GM23338 (cell line): ENCODE measurements around the gene RNF186. TPM values are rescaled to one million over a fixed set of nuclear protein-coding genes. Genes with fewer than 3 reads are reported as not detected.

Experiments used
- ATAC-seq: fragments of 200-7000 bp; cut with Tn5 transposase; 3 replicates; pipeline ENCODE4 v1.9.1; 2020
- DNase-seq: peaks from one replicate; pipeline ENCODE4 v3.0.0-alpha.2; 2015; ENCODE audit warnings: low spot score
- H2AFZ ChIP-seq: fragments of 200-600 bp; sonication (generic); 2 replicates; pipeline ENCODE4 v1.8.0; 2016; ENCODE audit warnings: antibody characterized with exemption, mild to moderate bottlenecking, moderate library complexity
- H3F3A ChIP-seq: fragments of 200-600 bp; sonication (generic); replicated peaks from 2 replicates; pipeline ENCODE4 v1.8.0; 2017; ENCODE audit warnings: antibody characterized with exemption, mixed run types, low read depth
- H3K27ac ChIP-seq: fragments of 200-600 bp; sonication (generic); 2 replicates; pipeline ENCODE4 v1.6.1; 2016; ENCODE audit warnings: low read depth
- H3K27me3 ChIP-seq: fragments of 200-600 bp; sonication (generic); 2 replicates; pipeline ENCODE4 v1.8.0; 2016; ENCODE audit warnings: mild to moderate bottlenecking, mixed run types, moderate library complexity; ENCODE audit not compliant: insufficient read depth
- H3K36me3 ChIP-seq: fragments of 200-600 bp; sonication (generic); 2 replicates; pipeline ENCODE4 v1.8.0; 2016; ENCODE audit warnings: mild to moderate bottlenecking; ENCODE audit not compliant: insufficient read depth
- H3K4me1 ChIP-seq: fragments of 200-600 bp; sonication (generic); 2 replicates; pipeline ENCODE4 v1.8.0; 2016; ENCODE audit warnings: mild to moderate bottlenecking, moderate library complexity; ENCODE audit not compliant: insufficient read depth
- H3K4me2 ChIP-seq: fragments of 200-600 bp; sonication (generic); 2 replicates; pipeline ENCODE4 v1.7.1; 2017; ENCODE audit warnings: mixed run types
- H3K4me3 ChIP-seq: fragments of 200-600 bp; sonication (generic); 2 replicates; pipeline ENCODE4 v1.6.1; 2016; ENCODE audit warnings: mixed run types
- H3K79me2 ChIP-seq: fragments of 200-600 bp; sonication (generic); replicated peaks from 2 replicates; pipeline ENCODE4 v1.8.0; 2017; ENCODE audit warnings: mild to moderate bottlenecking; ENCODE audit not compliant: insufficient read depth
- H3K9me2 ChIP-seq: fragments of 200-600 bp; sonication (generic); 2 replicates; pipeline ENCODE4 v1.8.0; 2017; ENCODE audit not compliant: insufficient read depth
- H4K20me1 ChIP-seq: fragments of 200-600 bp; sonication (generic); replicated peaks from 2 replicates; pipeline ENCODE4 v1.8.0; 2017; ENCODE audit warnings: mild to moderate bottlenecking; ENCODE audit not compliant: insufficient read depth
- H3K27ac Mint-ChIP-seq: 2 replicates; pipeline ENCODE4 v1.8.0; 2020; ENCODE audit warnings: inconsistent platforms, mild to moderate bottlenecking, moderate library complexity, mixed read lengths
- H3K27me3 Mint-ChIP-seq: 3 replicates; pipeline ENCODE4 v1.8.0; 2022; ENCODE audit warnings: low read depth, mild to moderate bottlenecking, moderate library complexity, mixed read lengths, inconsistent platforms; ENCODE audit not compliant: insufficient read depth, poor library complexity
- H3K36me3 Mint-ChIP-seq: 3 replicates; pipeline ENCODE4 v1.8.0; 2021; ENCODE audit warnings: low read depth, mild to moderate bottlenecking, inconsistent platforms, moderate library complexity, mixed read lengths
- H3K4me1 Mint-ChIP-seq: 3 replicates; pipeline ENCODE4 v1.8.0; 2020; ENCODE audit warnings: mild to moderate bottlenecking, inconsistent platforms, mixed read lengths
- H3K4me3 Mint-ChIP-seq: 3 replicates; pipeline ENCODE4 v1.8.0; 2021; ENCODE audit warnings: moderate library complexity, mild to moderate bottlenecking, inconsistent platforms, mixed read lengths
- H3K9me3 Mint-ChIP-seq: 3 replicates; pipeline ENCODE4 v1.8.0; 2020; ENCODE audit warnings: moderate library complexity, mild to moderate bottlenecking, inconsistent platforms, mixed read lengths
- CREB1 ChIP-seq: fragments of 250-450 bp; sonication (Bioruptor Pico); IDR thresholded peaks from 2 replicates; pipeline ENCODE4 v1.5.0; 2020; ENCODE audit warnings: low read depth, mild to moderate bottlenecking, moderate library complexity
- EZH2phosphoT487 ChIP-seq: fragments of 200-600 bp; sonication (generic); IDR thresholded peaks from one replicate; pipeline ENCODE4 v1.8.1; 2018; ENCODE audit warnings: antibody characterized with exemption; ENCODE audit not compliant: unreplicated experiment
- JUNB ChIP-seq: IDR thresholded peaks from one replicate; pipeline ENCODE4 v1.6.1; 2016; ENCODE audit warnings: antibody characterized with exemption; ENCODE audit not compliant: unreplicated experiment
- NANOG ChIP-seq: IDR thresholded peaks from 2 replicates; pipeline ENCODE4 v1.6.1; 2016; ENCODE audit warnings: antibody characterized with exemption, borderline replicate concordance
- POLR2AphosphoS5 ChIP-seq: IDR thresholded peaks from 2 replicates; pipeline ENCODE4 v1.6.1; 2016; ENCODE audit warnings: antibody characterized with exemption, low read depth
- STAT1 ChIP-seq: IDR thresholded peaks from one replicate; pipeline ENCODE4 v1.6.1; 2016; ENCODE audit warnings: antibody characterized with exemption; ENCODE audit not compliant: unreplicated experiment
- ZNF114 ChIP-seq: fragments of 250-450 bp; sonication (Bioruptor Pico); IDR thresholded peaks from 2 replicates; pipeline ENCODE4 v1.5.0; 2020; ENCODE audit warnings: mild to moderate bottlenecking, moderate library complexity
- ZNF331 ChIP-seq: fragments of 250-450 bp; sonication (Bioruptor Pico); IDR thresholded peaks from 2 replicates; pipeline ENCODE4 v1.5.0; 2020; ENCODE audit warnings: low read depth, mild to moderate bottlenecking, moderate library complexity
- polyA plus RNA-seq: library from polyadenylated mRNA; unstranded; fragments of >200 nt; fragmentation: Nextera tagmentation; extraction: Ambion mirVana; gene quantifications from 2 replicates; pipeline ENCODE4 v1.2.1, GENCODE V29; 2016
- total RNA-seq: library from RNA; depleted of rRNA; stranded (reverse); fragments of >200 nt; shearing (Covaris generic); gene quantifications from 2 replicates; pipeline ENCODE4 v1.2.3, GENCODE V29; 2014
- TF ChIP-seq, protein P1 (sequence below): fragments of 250-450 bp; sonication (Bioruptor Pico); IDR thresholded peaks from 2 replicates; pipeline ENCODE4 v1.5.0; 2020; ENCODE audit warnings: mild to moderate bottlenecking, moderate library complexity
- TF ChIP-seq, protein P2 (sequence below): IDR thresholded peaks from 2 replicates; pipeline ENCODE4 v1.6.1; 2016; ENCODE audit warnings: antibody characterized with exemption
- TF ChIP-seq, protein P3 (sequence below), 2 experiments: fragments of 200-600 bp in 1 of 2; sonication (generic) in 1 of 2; conservative IDR thresholded peaks; 2 replicates each; pipeline versions ENCODE4 v1.5.1 to v1.6.1; 2016 to 2017; ENCODE audit warnings: antibody characterized with exemption in 2 of 2, low read depth in 2 of 2, mild to moderate bottlenecking in 2 of 2, moderate library complexity in 1 of 2
- TF ChIP-seq, protein P4 (sequence below): IDR thresholded peaks from one replicate; pipeline ENCODE4 v1.6.1; 2018; ENCODE audit warnings: antibody characterized with exemption; ENCODE audit not compliant: unreplicated experiment

The RNF186 gene
- total and polyA plus RNA-seq, 2 experiments from 2014 or later: not detected

DNA sequence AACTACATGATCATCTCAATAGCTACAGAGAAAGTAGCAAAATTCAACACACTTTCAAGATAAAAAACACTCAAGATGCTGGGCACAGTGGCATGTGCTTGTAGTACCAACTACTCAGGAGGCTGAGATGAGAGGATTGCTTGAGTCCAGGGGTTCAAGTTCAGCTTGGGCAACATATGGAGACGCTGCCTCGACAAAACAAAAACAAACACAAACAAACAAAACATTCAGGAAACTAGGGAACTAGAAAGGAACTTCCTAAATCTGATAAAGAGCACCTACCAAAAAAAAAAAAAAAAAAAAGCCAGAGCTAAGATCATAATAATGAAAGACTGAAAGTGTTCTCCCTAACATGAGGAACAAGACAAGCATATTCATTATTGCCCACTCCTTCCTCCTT, 22.8 kb upstream of the RNF186 start:
- Histone ChIP-seq H3K27ac (no peak overlapping the region), H3K4me3 (no peak overlapping the region), H3K4me1 (no peaks in the 10 kb centered on the region), H3K9me2 (no peaks in the 10 kb centered on the region), H3K36me3 (no peaks in the 10 kb centered on the region), H3K79me2 (no peaks in the 10 kb centered on the region), H3F3A (no peaks in the 10 kb centered on the region), H4K20me1 (no peaks in the 10 kb centered on the region), H2AFZ (no peak overlapping the region), H3K27me3 (no peaks in the 10 kb centered on the region), H3K4me2 (no peak overlapping the region)
- H3K27ac Mint-ChIP-seq: no peak overlapping the region
- no peak overlapping the region for H3K4me3 Mint-ChIP-seq
- no peaks in the 10 kb centered on the region for H3K4me1 Mint-ChIP-seq
- DNase-seq (no peak), ATAC-seq (no peak)
- no peaks in the 10 kb centered on the region for H3K36me3 Mint-ChIP-seq
- H3K9me3 Mint-ChIP-seq: no peaks in the 10 kb centered on the region
- no peaks in the 10 kb centered on the region for H3K27me3 Mint-ChIP-seq
- TF ChIP-seq ZNF331 (CRISPR knock-in tag) (no peak), CREB1 (CRISPR knock-in tag) (no peak), ZNF114 (CRISPR knock-in tag) (no peak), POLR2AphosphoS5 (no peak), JUNB (no peak), NANOG (no peak), EZH2phosphoT487 (no peak), STAT1 (no peak)
- TF ChIP-seq, protein P1, sequence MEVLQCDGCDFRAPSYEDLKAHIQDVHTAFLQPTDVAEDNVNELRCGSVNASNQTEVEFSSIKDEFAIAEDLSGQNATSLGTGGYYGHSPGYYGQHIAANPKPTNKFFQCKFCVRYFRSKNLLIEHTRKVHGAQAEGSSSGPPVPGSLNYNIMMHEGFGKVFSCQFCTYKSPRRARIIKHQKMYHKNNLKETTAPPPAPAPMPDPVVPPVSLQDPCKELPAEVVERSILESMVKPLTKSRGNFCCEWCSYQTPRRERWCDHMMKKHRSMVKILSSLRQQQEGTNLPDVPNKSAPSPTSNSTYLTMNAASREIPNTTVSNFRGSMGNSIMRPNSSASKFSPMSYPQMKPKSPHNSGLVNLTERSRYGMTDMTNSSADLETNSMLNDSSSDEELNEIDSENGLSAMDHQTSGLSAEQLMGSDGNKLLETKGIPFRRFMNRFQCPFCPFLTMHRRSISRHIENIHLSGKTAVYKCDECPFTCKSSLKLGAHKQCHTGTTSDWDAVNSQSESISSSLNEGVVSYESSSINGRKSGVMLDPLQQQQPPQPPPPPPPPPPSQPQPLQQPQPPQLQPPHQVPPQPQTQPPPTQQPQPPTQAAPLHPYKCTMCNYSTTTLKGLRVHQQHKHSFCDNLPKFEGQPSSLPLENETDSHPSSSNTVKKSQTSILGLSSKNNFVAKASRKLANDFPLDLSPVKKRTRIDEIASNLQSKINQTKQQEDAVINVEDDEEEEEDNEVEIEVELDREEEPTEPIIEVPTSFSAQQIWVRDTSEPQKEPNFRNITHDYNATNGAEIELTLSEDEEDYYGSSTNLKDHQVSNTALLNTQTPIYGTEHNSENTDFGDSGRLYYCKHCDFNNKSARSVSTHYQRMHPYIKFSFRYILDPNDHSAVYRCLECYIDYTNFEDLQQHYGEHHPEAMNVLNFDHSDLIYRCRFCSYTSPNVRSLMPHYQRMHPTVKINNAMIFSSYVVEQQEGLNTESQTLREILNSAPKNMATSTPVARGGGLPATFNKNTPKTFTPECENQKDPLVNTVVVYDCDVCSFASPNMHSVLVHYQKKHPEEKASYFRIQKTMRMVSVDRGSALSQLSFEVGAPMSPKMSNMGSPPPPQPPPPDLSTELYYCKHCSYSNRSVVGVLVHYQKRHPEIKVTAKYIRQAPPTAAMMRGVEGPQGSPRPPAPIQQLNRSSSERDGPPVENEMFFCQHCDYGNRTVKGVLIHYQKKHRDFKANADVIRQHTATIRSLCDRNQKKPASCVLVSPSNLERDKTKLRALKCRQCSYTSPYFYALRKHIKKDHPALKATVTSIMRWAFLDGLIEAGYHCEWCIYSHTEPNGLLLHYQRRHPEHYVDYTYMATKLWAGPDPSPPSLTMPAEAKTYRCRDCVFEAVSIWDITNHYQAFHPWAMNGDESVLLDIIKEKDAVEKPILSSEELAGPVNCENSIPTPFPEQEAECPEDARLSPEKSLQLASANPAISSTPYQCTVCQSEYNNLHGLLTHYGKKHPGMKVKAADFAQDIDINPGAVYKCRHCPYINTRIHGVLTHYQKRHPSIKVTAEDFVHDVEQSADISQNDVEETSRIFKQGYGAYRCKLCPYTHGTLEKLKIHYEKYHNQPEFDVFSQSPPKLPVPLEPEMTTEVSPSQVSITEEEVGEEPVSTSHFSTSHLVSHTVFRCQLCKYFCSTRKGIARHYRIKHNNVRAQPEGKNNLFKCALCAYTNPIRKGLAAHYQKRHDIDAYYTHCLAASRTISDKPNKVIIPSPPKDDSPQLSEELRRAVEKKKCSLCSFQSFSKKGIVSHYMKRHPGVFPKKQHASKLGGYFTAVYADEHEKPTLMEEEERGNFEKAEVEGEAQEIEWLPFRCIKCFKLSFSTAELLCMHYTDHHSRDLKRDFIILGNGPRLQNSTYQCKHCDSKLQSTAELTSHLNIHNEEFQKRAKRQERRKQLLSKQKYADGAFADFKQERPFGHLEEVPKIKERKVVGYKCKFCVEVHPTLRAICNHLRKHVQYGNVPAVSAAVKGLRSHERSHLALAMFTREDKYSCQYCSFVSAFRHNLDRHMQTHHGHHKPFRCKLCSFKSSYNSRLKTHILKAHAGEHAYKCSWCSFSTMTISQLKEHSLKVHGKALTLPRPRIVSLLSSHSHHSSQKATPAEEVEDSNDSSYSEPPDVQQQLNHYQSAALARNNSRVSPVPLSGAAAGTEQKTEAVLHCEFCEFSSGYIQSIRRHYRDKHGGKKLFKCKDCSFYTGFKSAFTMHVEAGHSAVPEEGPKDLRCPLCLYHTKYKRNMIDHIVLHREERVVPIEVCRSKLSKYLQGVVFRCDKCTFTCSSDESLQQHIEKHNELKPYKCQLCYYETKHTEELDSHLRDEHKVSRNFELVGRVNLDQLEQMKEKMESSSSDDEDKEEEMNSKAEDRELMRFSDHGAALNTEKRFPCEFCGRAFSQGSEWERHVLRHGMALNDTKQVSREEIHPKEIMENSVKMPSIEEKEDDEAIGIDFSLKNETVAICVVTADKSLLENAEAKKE (CRISPR knock-in tag): no peak
- TF ChIP-seq, protein P2, sequence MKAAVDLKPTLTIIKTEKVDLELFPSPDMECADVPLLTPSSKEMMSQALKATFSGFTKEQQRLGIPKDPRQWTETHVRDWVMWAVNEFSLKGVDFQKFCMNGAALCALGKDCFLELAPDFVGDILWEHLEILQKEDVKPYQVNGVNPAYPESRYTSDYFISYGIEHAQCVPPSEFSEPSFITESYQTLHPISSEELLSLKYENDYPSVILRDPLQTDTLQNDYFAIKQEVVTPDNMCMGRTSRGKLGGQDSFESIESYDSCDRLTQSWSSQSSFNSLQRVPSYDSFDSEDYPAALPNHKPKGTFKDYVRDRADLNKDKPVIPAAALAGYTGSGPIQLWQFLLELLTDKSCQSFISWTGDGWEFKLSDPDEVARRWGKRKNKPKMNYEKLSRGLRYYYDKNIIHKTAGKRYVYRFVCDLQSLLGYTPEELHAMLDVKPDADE: no peak
- TF ChIP-seq, protein P3, sequence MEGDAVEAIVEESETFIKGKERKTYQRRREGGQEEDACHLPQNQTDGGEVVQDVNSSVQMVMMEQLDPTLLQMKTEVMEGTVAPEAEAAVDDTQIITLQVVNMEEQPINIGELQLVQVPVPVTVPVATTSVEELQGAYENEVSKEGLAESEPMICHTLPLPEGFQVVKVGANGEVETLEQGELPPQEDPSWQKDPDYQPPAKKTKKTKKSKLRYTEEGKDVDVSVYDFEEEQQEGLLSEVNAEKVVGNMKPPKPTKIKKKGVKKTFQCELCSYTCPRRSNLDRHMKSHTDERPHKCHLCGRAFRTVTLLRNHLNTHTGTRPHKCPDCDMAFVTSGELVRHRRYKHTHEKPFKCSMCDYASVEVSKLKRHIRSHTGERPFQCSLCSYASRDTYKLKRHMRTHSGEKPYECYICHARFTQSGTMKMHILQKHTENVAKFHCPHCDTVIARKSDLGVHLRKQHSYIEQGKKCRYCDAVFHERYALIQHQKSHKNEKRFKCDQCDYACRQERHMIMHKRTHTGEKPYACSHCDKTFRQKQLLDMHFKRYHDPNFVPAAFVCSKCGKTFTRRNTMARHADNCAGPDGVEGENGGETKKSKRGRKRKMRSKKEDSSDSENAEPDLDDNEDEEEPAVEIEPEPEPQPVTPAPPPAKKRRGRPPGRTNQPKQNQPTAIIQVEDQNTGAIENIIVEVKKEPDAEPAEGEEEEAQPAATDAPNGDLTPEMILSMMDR (conservative IDR thresholded peaks at IDR 0.05; ENCODE audit: low read depth in 2 of 2): no peak
- TF ChIP-seq, protein P4, sequence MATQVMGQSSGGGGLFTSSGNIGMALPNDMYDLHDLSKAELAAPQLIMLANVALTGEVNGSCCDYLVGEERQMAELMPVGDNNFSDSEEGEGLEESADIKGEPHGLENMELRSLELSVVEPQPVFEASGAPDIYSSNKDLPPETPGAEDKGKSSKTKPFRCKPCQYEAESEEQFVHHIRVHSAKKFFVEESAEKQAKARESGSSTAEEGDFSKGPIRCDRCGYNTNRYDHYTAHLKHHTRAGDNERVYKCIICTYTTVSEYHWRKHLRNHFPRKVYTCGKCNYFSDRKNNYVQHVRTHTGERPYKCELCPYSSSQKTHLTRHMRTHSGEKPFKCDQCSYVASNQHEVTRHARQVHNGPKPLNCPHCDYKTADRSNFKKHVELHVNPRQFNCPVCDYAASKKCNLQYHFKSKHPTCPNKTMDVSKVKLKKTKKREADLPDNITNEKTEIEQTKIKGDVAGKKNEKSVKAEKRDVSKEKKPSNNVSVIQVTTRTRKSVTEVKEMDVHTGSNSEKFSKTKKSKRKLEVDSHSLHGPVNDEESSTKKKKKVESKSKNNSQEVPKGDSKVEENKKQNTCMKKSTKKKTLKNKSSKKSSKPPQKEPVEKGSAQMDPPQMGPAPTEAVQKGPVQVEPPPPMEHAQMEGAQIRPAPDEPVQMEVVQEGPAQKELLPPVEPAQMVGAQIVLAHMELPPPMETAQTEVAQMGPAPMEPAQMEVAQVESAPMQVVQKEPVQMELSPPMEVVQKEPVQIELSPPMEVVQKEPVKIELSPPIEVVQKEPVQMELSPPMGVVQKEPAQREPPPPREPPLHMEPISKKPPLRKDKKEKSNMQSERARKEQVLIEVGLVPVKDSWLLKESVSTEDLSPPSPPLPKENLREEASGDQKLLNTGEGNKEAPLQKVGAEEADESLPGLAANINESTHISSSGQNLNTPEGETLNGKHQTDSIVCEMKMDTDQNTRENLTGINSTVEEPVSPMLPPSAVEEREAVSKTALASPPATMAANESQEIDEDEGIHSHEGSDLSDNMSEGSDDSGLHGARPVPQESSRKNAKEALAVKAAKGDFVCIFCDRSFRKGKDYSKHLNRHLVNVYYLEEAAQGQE: no peak
